Astrocyte (in vitro differentiated cells and primary cell): ENCODE measurements around the gene CCDC181. TPM values are rescaled to one million over a fixed set of nuclear protein-coding genes. Genes with fewer than 3 reads are reported as not detected.
A peak's percentile ranks its signal among the peaks of the same experiment; 100 is the strongest.

ENCODE experiments used
- DNase-seq: peaks from one replicate; pipeline ENCODE4 v3.0.0-alpha.2; 2010; ENCODE audit warnings: low read depth
- FAIRE-seq: peaks from 2 replicates; lab custom pipeline; 2011; peaks lifted over from hg19 to GRCh38; lab: Jason Lieb, UNC
- H2AFZ ChIP-seq: 2 replicates; pipeline ENCODE4 v1.6.0; 2012; ENCODE audit warnings: low read depth, low read length, inconsistent platforms
- H3K27ac ChIP-seq: 2 replicates; pipeline ENCODE4 v1.5.1; 2011; ENCODE audit warnings: low read depth, low read length, inconsistent platforms
- H3K27me3 ChIP-seq: 2 replicates; pipeline ENCODE4 v1.6.0; 2011; ENCODE audit warnings: low read length, inconsistent platforms; ENCODE audit not compliant: insufficient read depth
- H3K36me3 ChIP-seq: 2 replicates; pipeline ENCODE4 v1.5.1; 2011; ENCODE audit warnings: low read length, inconsistent platforms; ENCODE audit not compliant: insufficient read depth
- H3K4me1 ChIP-seq: 2 replicates; pipeline ENCODE4 v1.5.1; 2011; ENCODE audit warnings: low read length, inconsistent platforms; ENCODE audit not compliant: insufficient read depth
- H3K4me2 ChIP-seq: 2 replicates; pipeline ENCODE4 v1.6.0; 2012; ENCODE audit warnings: low read length, inconsistent platforms
- H3K4me3 ChIP-seq: 2 replicates; pipeline ENCODE4 v1.5.1; 2011; ENCODE audit warnings: low read depth, mild to moderate bottlenecking, low read length, inconsistent platforms; ENCODE audit not compliant: insufficient read depth
- H3K79me2 ChIP-seq: 2 replicates; pipeline ENCODE4 v1.6.0; 2012; ENCODE audit warnings: mild to moderate bottlenecking, low read length, inconsistent platforms; ENCODE audit not compliant: insufficient read depth
- H3K9ac ChIP-seq: 2 replicates; pipeline ENCODE4 v1.6.0; 2012; ENCODE audit warnings: mild to moderate bottlenecking, low read length, inconsistent platforms
- H3K9me3 ChIP-seq: 2 replicates; pipeline ENCODE4 v1.5.1; 2012; ENCODE audit warnings: low read depth, mild to moderate bottlenecking, low read length, inconsistent platforms; ENCODE audit not compliant: insufficient read depth
- H4K20me1 ChIP-seq: 2 replicates; pipeline ENCODE4 v1.6.0; 2012; ENCODE audit warnings: low read length, inconsistent platforms; ENCODE audit not compliant: insufficient read depth
- H3K27ac Mint-ChIP-seq: one replicate; pipeline ENCODE4 v1.8.0; 2021; ENCODE audit warnings: mild to moderate bottlenecking, mixed read lengths; ENCODE audit not compliant: unreplicated experiment
- H3K27me3 Mint-ChIP-seq: one replicate; pipeline ENCODE4 v1.8.0; 2021; ENCODE audit warnings: low read depth, mixed read lengths; ENCODE audit not compliant: unreplicated experiment
- H3K36me3 Mint-ChIP-seq: one replicate; pipeline ENCODE4 v1.8.0; 2021; ENCODE audit warnings: low read depth, mixed read lengths; ENCODE audit not compliant: unreplicated experiment
- H3K4me1 Mint-ChIP-seq: one replicate; pipeline ENCODE4 v1.8.0; 2021; ENCODE audit warnings: low read depth, mixed read lengths; ENCODE audit not compliant: unreplicated experiment
- H3K4me3 Mint-ChIP-seq: one replicate; pipeline ENCODE4 v1.8.0; 2021; ENCODE audit warnings: mild to moderate bottlenecking, moderate library complexity, mixed read lengths; ENCODE audit not compliant: unreplicated experiment
- H3K9me3 Mint-ChIP-seq: one replicate; pipeline ENCODE4 v1.8.0; 2021; ENCODE audit warnings: mild to moderate bottlenecking, mixed read lengths; ENCODE audit not compliant: unreplicated experiment
- EZH2 ChIP-seq: IDR thresholded peaks from 2 replicates; pipeline ENCODE4 v1.6.1; 2012; ENCODE audit warnings: mild to moderate bottlenecking, low read length, inconsistent platforms; ENCODE audit not compliant: insufficient read depth
- total RNA-seq: library from RNA; stranded (reverse); gene quantifications from 2 replicates; pipeline ENCODE4 v1.2.1, GENCODE V29; 2021
- TF ChIP-seq, protein P1 (sequence below): IDR thresholded peaks from 2 replicates; pipeline ENCODE4 v1.5.1; 2011; ENCODE audit warnings: low read depth, mild to moderate bottlenecking, inconsistent platforms, low read length, moderate library complexity; ENCODE audit not compliant: insufficient read depth

Gene CCDC181
- total RNA-seq, 1 donor from 2014 or later = 1.5 TPM

DNA sequence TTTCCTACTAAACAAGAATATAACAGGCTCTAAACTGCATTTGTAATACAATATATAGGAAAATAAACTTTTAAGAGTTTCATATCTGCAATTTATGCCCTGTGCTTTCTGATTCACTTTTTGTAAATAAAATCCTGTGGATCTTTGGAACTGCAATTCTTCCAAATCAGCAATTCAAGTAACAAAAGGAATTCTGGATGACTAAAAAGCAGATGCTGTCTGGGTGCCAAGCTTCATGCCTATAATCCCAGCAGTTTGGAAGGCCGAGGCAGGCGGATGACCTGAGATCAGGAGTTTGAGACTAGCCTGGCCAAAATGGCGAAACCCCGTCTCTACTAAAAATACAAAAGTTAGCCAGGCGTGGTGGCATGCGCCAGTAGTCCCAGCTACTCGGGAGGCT is 66.0 kb downstream of the CCDC181 start:
- Histone ChIP-seq H3K9me3 (no peaks in the 10 kb centered on the region), H3K4me1 (peaks cover 20% of the 10 kb centered on the region), H3K27me3 (no peaks in the 10 kb centered on the region), H3K9ac (no peak overlapping the region), H3K27ac (no peak overlapping the region), H2AFZ (no peak overlapping the region), H3K36me3 (no peaks in the 10 kb centered on the region), H4K20me1 (no peaks in the 10 kb centered on the region), H3K4me2 (no peak overlapping the region), H3K4me3 (no peak overlapping the region), H3K79me2 (peaks cover 40% of the 10 kb centered on the region)
- Mint-ChIP-seq H3K4me3 (no peak overlapping the region), H3K4me1 (peaks cover 23% of the 10 kb centered on the region), H3K27ac (peak overlapping the region; percentile 42), H3K9me3 (no peaks in the 10 kb centered on the region), H3K27me3 (no peaks in the 10 kb centered on the region), H3K36me3 (peaks cover 1% of the 10 kb centered on the region)
- FAIRE-seq = no peak
- peak; percentile 64 for DNase-seq
- no peak for TF ChIP-seq EZH2
- TF ChIP-seq, protein P1, sequence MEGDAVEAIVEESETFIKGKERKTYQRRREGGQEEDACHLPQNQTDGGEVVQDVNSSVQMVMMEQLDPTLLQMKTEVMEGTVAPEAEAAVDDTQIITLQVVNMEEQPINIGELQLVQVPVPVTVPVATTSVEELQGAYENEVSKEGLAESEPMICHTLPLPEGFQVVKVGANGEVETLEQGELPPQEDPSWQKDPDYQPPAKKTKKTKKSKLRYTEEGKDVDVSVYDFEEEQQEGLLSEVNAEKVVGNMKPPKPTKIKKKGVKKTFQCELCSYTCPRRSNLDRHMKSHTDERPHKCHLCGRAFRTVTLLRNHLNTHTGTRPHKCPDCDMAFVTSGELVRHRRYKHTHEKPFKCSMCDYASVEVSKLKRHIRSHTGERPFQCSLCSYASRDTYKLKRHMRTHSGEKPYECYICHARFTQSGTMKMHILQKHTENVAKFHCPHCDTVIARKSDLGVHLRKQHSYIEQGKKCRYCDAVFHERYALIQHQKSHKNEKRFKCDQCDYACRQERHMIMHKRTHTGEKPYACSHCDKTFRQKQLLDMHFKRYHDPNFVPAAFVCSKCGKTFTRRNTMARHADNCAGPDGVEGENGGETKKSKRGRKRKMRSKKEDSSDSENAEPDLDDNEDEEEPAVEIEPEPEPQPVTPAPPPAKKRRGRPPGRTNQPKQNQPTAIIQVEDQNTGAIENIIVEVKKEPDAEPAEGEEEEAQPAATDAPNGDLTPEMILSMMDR = no peak

DNA sequence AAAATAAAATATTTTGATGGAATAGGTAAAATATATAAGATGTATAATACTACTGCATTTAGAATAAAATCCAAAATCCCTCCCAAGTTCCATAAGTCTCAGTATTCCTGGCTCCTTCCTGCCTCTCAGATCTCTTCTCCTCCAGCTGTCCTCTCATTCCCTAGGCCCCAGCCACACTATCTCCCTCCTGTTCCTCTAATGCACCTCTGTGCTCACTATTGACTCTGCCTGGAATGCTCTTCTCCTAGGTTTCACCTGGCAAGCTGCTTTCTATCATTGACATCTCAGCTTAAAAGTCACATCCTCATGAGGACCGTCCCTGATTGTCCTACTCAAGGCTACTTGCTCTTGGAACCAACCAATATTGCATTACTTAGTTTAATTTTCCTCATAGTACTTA is 66.9 kb downstream of the CCDC181 start:
- Histone ChIP-seq H3K9me3 (no peaks in the 10 kb centered on the region), H3K79me2 (peaks cover 36% of the 10 kb centered on the region), H3K4me2 (no peak overlapping the region), H3K36me3 (no peaks in the 10 kb centered on the region), H2AFZ (no peak overlapping the region), H3K4me1 (peaks cover 20% of the 10 kb centered on the region), H3K27me3 (no peaks in the 10 kb centered on the region), H4K20me1 (no peaks in the 10 kb centered on the region), H3K9ac (no peak overlapping the region), H3K4me3 (no peak overlapping the region), H3K27ac (no peak overlapping the region)
- Mint-ChIP-seq H3K9me3 (no peaks in the 10 kb centered on the region), H3K36me3 (peaks cover 1% of the 10 kb centered on the region), H3K4me3 (no peak overlapping the region), H3K27ac (peak overlapping the region; percentile 2), H3K27me3 (no peaks in the 10 kb centered on the region), H3K4me1 (peaks cover 23% of the 10 kb centered on the region)
- no peak for TF ChIP-seq EZH2
- TF ChIP-seq, protein P1 = no peak
- FAIRE-seq = no peak
- no peak for DNase-seq

DNA sequence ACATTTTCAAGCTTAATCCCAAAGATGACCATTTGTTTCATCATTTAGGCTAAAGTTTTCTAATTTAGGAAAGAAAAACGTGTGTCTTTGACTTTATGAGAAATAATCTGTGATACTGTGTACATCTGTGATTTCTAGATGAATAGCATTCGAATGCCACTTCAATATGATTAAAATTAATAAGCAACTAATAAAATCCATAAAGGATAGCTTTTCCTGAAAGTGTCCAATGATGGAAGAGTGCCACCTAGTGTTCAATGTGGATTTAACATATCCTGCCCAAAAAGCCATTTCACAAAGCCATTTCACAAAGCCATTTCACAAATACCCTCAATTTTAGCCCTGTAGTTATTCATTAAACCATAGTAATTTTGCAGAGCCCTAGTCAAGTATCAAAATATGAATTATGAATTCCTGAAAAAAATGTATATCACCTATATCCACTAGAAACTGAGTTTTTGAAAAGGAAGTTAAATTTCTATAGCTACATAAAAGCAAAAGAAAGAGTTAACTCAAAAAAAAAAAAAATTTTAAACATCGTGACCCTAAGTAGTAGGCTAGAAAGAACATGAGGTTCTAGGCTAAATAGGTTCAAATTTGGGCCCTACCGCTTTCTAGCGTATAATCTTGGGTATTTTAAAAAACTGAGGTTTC is 78.8 kb downstream of the CCDC181 start:
- Mint-ChIP-seq H3K36me3 (peaks cover 2% of the 10 kb centered on the region), H3K27me3 (no peaks in the 10 kb centered on the region), H3K27ac (no peak overlapping the region), H3K4me1 (peaks cover 6% of the 10 kb centered on the region), H3K9me3 (peaks cover 4% of the 10 kb centered on the region), H3K4me3 (no peak overlapping the region)
- Histone ChIP-seq H3K79me2 (peaks cover 4% of the 10 kb centered on the region), H3K4me3 (no peak overlapping the region), H3K36me3 (no peaks in the 10 kb centered on the region), H4K20me1 (peaks cover 14% of the 10 kb centered on the region), H3K27ac (no peak overlapping the region), H3K4me1 (no peaks in the 10 kb centered on the region), H3K9ac (no peak overlapping the region), H3K4me2 (no peak overlapping the region), H2AFZ (no peak overlapping the region), H3K27me3 (no peaks in the 10 kb centered on the region), H3K9me3 (no peaks in the 10 kb centered on the region)
- DNase-seq (no peak), FAIRE-seq (no peak)
- no peak for TF ChIP-seq EZH2
- TF ChIP-seq, protein P1 = peak; percentile 83
